ENCODE results near the gene MEDAG.

DNA sequence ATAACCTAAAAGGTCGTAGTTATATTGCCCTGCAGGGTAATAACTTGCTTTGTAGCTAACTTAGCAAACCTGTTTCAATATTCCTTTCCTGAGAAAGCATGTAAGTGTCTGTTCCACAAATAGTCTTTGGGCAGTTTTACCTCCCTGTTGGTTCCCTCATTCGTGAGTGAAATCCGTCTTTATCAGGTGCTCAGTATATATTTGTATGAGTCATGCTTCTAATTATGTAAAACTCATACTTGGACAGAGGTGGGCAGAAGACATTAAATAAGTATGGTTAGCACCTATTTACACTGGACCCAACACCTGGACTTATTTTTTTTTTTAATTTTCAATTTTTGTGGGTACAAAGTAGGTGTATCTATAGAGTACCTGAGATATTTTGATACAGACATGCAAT, 44.9 kb upstream of the MEDAG start:
- no peak for TF ChIP-seq POLR2A (IDR thresholded peaks at IDR 0.05)
- TF ChIP-seq CTCF (IDR thresholded peaks at IDR 0.05): no peak
- no peak for TF ChIP-seq POLR2AphosphoS5 (IDR thresholded peaks at IDR 0.05)
